ENCODE data around the gene TMEM86A.

GRCh38 chr11:18754308-18754707, 55.7 kb downstream of the TMEM86A start:
- TF ChIP-seq CTCF (IDR thresholded peaks at IDR 0.05 in 4 of 5, conservative IDR thresholded peaks at IDR 0.05 in 1 of 5), result no peak
- TF ChIP-seq POLR2A (IDR thresholded peaks at IDR 0.05), result no peak
